GM19452 (cell line): ENCODE data around the gene LCLAT1.
"Not testable (repeated sequence)": the region's sequence is repeated elsewhere in the genome, so short reads cannot be mapped to it uniquely, and the experiment has no call there.

Experiments
- ATAC-seq: cut with Tn5 transposase; IDR thresholded peaks from one replicate; pipeline ENCODE4 v1.9.1; 2021; ENCODE audit not compliant: unreplicated experiment

Gene LCLAT1

GRCh38 chr2:30583204-30583749, 136.2 kb downstream of the LCLAT1 start:
- ATAC-seq: no peak

DNA sequence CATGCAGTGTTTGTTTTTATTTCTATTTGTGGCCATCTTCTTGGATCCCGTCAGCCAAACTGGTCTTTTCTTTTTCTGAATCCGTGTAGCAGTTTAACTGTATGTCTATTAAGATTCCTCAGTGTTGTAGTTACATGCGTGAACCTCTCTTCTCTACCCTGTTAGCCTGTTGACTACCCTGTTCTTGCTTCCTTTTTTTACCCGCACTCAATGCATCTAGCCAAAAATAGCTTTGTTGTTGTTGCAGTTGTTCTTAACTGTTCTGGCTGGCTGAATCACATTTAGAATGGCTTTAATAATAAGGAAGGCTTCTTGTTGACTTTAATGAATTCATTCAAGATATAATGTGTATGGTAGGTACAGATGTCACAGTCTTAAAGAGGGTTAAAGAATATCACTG, 137.1 kb downstream of the LCLAT1 start:
- ATAC-seq: no peak

- no peak for ATAC-seq
Measured at GRCh38 chr2:30588994-30589393, 141.9 kb downstream of the LCLAT1 start.

- no peak for ATAC-seq
Measured at GRCh38 chr2:30590407-30590806, 143.4 kb downstream of the LCLAT1 start.

DNA sequence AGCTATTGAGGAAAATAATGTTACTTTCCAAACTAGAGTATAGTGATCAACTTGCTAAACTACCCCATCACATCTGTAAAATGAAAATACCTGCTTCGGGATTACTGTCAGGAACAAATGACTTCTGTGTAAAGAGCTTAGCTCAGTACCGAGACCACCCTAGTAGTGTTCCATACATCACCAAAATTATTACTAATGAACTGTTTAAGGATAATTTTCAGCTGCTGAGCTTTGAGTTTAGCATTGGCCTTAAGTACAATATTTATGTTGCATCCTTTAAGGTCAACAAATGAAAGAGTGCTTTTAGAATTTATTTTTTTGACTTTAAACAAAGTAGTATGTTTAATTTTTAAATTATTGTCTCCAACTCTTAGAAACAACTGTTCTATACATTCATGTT, 144.1 kb downstream of the LCLAT1 start:
- no peak for ATAC-seq

- no peak for ATAC-seq
Measured at GRCh38 chr2:30601375-30601774, 154.3 kb downstream of the LCLAT1 start.

DNA sequence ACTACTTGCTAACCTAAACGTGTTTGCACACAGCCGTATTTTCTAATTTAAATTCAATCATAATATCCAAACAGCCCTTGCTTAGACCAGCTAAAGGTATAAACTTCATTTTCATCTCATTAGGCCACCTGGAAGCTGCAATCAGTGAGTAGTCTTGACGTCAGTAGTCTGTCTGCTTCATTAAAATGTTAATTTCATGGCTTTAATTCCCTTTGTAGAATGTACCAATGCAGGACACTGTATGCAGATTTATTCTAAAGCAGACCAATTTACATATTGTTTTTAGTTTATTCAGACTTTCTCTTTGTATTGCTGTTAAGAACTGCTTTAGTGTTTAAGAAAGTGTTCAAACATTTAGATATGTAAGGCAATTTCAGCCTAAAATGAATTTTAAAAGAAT, 158.2 kb downstream of the LCLAT1 start:
- ATAC-seq: no peak

DNA sequence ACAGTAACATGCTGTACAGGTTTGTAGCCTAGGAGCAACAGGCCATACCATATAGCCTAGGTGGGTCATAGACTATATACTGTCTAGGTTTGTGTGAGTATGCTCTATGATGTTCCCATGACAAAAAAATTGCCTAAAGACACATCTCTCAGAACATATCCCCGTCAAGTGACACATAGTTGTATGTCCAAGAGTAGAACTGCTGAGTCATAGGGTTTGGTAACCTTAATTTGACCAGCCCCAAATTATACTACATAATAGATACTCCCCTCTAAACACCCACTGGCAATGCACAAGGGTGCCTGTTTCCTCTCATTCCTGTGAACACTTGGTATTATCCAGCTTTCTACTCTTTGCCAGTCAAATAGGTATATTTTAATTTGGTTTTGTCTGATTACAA, 161.6 kb downstream of the LCLAT1 start:
- ATAC-seq: no peak

GRCh38 chr2:30611583-30611982, 164.5 kb downstream of the LCLAT1 start:
- ATAC-seq: no peak

GRCh38 chr2:30612371-30612770, 165.3 kb downstream of the LCLAT1 start:
- no peak for ATAC-seq

DNA sequence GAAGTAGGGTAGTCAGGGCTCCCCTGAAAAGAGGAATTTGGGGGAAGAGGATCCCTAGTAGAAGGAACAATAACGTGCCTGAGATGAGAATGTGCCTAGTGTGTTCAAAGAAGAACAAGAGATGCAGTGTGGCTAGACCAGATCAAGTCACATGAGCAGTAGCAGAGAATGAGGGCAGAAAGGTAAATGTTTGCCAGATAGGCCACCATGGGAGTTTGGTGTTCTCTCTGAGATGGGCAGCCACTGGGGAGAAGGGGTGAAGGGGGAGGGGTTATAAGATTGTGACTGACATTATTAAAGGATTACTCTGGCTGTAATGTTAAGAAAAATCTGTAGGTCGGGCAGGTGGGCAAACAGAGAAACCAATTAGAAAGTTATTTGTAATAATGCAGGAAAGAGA, 166.0 kb downstream of the LCLAT1 start:
- ATAC-seq: no peak

- ATAC-seq: not testable (repeated sequence)
Measured at GRCh38 chr2:30614227-30614626, 167.2 kb downstream of the LCLAT1 start.

DNA sequence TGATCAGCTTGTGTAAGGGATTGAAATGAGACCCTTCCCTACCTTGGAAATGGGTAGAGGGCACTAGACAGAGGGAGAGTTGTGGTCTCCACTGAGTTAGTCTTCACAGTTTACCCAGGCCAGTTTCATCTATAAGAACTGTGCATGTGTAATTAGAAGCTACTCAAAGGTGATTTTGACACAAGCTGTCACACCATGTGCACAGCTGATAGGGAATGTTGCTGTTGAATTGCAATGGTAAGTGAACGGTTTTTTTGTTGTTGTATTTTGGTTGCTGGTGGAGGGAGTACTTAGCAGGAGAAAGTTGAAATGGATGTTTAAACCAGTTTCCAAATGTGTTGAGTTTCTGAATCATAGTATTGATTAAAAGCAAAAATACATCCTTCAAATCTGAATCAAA, 168.9 kb downstream of the LCLAT1 start:
- ATAC-seq: no peak

DNA sequence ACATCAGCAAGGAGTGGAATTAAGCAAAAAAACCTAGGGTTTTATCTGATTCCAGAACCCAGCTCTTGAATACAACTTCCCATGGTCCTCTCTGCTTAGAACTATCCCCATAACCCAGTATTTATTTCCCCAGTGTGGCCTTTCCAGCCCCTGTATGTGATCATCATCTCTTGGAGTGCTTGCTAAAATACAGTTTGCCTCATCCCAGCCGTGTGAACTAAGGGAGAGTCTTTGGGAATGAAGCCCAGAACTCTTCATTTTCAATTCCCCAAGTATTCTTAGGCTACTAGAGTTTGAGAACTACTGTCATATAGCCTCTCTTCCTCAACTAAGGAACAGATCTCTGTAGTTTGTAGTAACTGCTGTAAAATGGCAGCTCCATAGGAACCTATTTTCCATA, 173.1 kb downstream of the LCLAT1 start:
- no peak for ATAC-seq

DNA sequence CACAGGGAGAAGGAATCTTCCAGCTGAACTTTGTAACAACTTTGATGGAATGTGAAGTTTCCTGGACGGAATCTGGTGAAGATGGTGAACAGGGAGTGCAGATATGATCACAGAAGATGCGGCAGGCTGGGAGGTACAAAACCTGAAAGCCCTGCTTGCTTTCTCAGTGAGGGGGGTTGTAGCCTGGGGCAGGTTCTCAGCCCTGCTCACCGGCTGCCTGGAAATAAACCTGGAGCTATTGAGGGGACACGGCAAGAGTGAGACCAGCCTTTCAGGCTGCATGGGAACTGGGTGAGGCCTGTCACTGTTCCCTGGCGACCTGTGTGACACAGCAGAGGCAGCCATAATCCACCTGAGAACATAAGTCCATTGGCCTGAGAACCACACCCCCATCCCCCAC, 174.8 kb downstream of the LCLAT1 start:
- no peak for ATAC-seq

- no peak for ATAC-seq
Measured at GRCh38 chr2:30622452-30622851, 175.4 kb downstream of the LCLAT1 start.

GRCh38 chr2:30625276-30625675, 178.2 kb downstream of the LCLAT1 start:
- no peak for ATAC-seq

DNA sequence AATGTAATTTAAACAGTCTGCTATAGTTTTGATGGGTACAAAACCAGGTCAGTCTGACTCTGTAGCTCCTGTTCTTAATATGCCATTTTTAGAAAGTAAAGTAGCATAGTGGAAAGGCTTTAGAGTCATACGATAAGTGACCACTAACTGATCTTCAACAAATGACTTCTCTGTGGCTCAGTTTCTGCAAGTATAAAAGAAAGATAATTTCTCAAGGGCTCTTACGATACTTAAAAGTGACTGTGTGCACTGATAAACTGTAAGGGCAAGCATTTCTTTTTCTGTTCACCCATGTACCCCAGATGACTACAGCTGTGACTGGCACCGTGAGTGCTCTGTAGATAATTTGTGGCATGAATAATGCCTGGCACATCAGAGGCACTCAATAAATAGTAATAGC, 178.7 kb downstream of the LCLAT1 start:
- no peak for ATAC-seq

- no peak for ATAC-seq
Measured at GRCh38 chr2:30626397-30626796, 179.4 kb downstream of the LCLAT1 start.

DNA sequence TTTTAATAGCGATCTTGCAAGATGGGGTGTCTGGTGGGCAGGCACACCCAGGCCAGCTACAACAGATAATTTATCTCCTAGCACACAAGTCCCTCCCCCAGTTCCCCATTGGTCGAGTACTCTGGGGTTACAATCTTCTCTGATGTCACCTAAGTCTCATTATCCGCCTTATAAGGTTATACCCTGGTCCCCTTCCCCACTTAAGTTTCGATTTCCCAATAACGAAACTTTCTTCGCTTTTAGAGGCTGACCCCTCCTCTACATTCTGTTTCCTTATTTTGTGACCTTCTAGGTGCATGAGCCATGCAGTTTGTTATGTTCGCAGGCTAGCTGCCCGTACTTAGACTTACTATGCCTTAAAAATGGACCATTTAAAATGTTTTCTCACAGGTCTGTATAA, 180.1 kb downstream of the LCLAT1 start:
- peak; percentile 69 for ATAC-seq

- no peak for ATAC-seq
Measured at GRCh38 chr2:30628341-30628740, 181.3 kb downstream of the LCLAT1 start.

DNA sequence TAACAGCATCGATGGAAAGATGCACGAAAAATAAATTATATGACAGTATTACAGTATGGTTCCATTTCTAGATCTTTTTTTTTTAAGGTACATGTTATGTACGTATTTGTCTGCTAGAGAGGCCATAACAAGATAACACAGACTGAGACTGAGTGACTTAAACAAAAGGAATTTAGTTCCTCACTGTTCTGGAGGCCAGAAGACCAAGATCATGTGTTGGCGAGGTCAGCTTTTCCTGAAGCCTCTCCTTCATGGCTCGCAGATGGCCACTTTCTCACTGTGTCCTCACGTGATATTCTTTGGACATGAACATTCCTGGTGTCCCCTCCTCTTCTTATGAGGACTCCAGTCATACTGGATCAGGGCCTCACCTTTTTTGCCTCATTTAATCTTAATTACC, 182.8 kb downstream of the LCLAT1 start:
- ATAC-seq: no peak

DNA sequence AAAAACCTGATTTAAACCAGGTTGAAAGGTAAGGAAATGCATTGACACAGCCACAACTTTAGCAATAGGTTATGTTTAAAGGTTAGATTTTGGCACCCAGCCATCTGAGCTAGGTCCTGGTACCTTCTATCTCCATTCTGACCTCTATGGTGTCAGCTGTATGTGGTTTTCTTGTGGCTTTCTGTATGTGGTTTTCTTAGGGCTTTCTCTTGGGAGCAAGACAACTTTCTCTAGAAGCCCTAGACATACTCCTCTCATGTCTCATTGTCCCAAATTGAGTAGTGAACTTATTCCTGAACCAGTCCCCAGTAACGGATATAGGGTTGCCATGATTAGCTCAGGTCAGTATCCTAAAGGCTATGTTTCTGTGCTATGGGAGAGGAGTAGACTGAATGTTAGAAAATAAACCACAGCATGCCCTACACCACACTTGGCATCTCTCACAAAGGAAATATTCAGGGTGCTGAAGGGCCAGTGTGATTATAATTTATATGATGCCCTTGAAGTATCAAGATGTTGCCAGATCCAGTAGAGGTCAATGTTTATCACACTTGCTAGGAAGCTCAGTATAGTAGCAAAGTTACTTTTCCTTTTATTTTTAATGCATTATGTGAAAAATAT, 184.1 kb downstream of the LCLAT1 start:
- ATAC-seq: peak; percentile 58
